A549 (cell line): ENCODE measurements around the gene MINDY3.

Experiments used
- BCL3 ChIP-seq: fragments of >200 bp; sonication (Bioruptor Twin); formaldehyde crosslinking; IDR thresholded peaks from 3 replicates; pipeline ENCODE4 v1.6.1; 2016
- CHD2 ChIP-seq: fragments of 150-350 bp; IDR thresholded peaks from 2 replicates; pipeline ENCODE4 v1.6.1; 2014; ENCODE audit warnings: low read length; ENCODE audit not compliant: partially characterized antibody
- CTCF ChIP-seq: fragments of >200 bp; sonication (Bioruptor Twin); formaldehyde crosslinking; IDR thresholded peaks from 3 replicates; pipeline ENCODE4 v1.5.1; 2016
- EP300 ChIP-seq, 2 experiments: fragments of >200 bp; sonication (Bioruptor Twin); formaldehyde crosslinking; IDR thresholded peaks; 2 replicates in 1 of 2; 3 replicates in 1 of 2; pipeline ENCODE4 v1.6.1; 2016 to 2017
- MAX ChIP-seq: IDR thresholded peaks from 2 replicates; pipeline ENCODE4 v1.6.1; 2012
- MAZ ChIP-seq: fragments of 150-350 bp; IDR thresholded peaks from 2 replicates; pipeline ENCODE4 v1.6.1; 2014; ENCODE audit warnings: antibody characterized with exemption, low read depth, low read length, borderline replicate concordance
- NR3C1 ChIP-seq: fragments of >200 bp; sonication (Bioruptor Twin); formaldehyde crosslinking; IDR thresholded peaks from 3 replicates; pipeline ENCODE4 v1.6.1; 2017
- PBX3 ChIP-seq: IDR thresholded peaks from 2 replicates; pipeline ENCODE4 v1.6.1; 2012
- RCOR1 ChIP-seq: fragments of 150-350 bp; IDR thresholded peaks from 2 replicates; pipeline ENCODE4 v1.6.1; 2014; ENCODE audit warnings: antibody characterized with exemption, low read length, low read depth
- REST ChIP-seq: fragments of 200-600 bp; sonication (generic); IDR thresholded peaks from 2 replicates; pipeline ENCODE4 v1.6.1; 2016; ENCODE audit warnings: antibody characterized with exemption, mild to moderate bottlenecking, moderate library complexity
- SREBF2 ChIP-seq: fragments of 450-650 bp; IDR thresholded peaks from 2 replicates; pipeline ENCODE4 v1.6.1; 2014; ENCODE audit warnings: mild to moderate bottlenecking, moderate library complexity
- ZFP36 ChIP-seq: fragments of 450-650 bp; IDR thresholded peaks from 2 replicates; pipeline ENCODE4 v1.6.1; 2014; ENCODE audit warnings: borderline replicate concordance; ENCODE audit not compliant: partially characterized antibody

- TF ChIP-seq REST = no peak
- no peak for TF ChIP-seq PBX3
- no peak for TF ChIP-seq CHD2
- no peak for TF ChIP-seq CTCF
- TF ChIP-seq MAZ = no peak
- no peak for TF ChIP-seq SREBF2
- no peak for TF ChIP-seq BCL3
- TF ChIP-seq MAX = no peak
- TF ChIP-seq EP300 (IDR thresholded peaks at IDR 0.05) = no peak
- TF ChIP-seq ZFP36 = no peak
- TF ChIP-seq RCOR1 = no peak
- no peak for TF ChIP-seq NR3C1
Observed at GRCh38 chr10:15814565-15814964, 45.7 kb downstream of the MINDY3 start.
